Neural cell (in vitro differentiated cells): Measurements from ENCODE around the gene CPNE6. TPM values are rescaled to one million over a fixed set of nuclear protein-coding genes. Genes with fewer than 3 reads are reported as not detected.

Source experiments
- H2AFZ ChIP-seq: fragments of 200-600, 300-800 bp; sonication (generic), shearing (Covaris generic); 2 replicates; pipeline ENCODE4 v1.6.0; 2014; ENCODE audit warnings: low read depth, mild to moderate bottlenecking, antibody characterized with exemption, low read length, moderate library complexity
- H3F3A ChIP-seq: fragments of 200-600 bp; shearing (Covaris generic); 2 replicates; pipeline ENCODE4 v1.6.1; 2016; ENCODE audit warnings: mild to moderate bottlenecking, moderate library complexity, mixed read lengths, antibody characterized with exemption, low read length; ENCODE audit not compliant: insufficient read depth, poor library complexity, severe bottlenecking
- H3K27ac ChIP-seq: fragments of 200-600, 300-800 bp; sonication (generic), shearing (Covaris generic); 2 replicates; pipeline ENCODE4 v1.5.1; 2014; ENCODE audit warnings: mild to moderate bottlenecking, low read length, moderate library complexity
- H3K27me3 ChIP-seq: fragments of 300-800, 200-600 bp; sonication (generic), shearing (Covaris generic); 2 replicates; pipeline ENCODE4 v1.6.0; 2014; ENCODE audit warnings: mild to moderate bottlenecking, low read depth, low read length, moderate library complexity; ENCODE audit not compliant: insufficient read depth
- H3K36me3 ChIP-seq: fragments of 300-800, 200-600 bp; sonication (generic), shearing (Covaris generic); 2 replicates; pipeline ENCODE4 v1.5.1; 2014; ENCODE audit warnings: mild to moderate bottlenecking, antibody characterized with exemption, low read length, moderate library complexity; ENCODE audit not compliant: insufficient read depth
- H3K4me2 ChIP-seq: fragments of 300-800, 200-600 bp; sonication (generic), shearing (Covaris generic); 2 replicates; pipeline ENCODE4 v1.6.0; 2014; ENCODE audit warnings: mild to moderate bottlenecking, low read length
- H3K4me3 ChIP-seq: fragments of 300-800, 200-600 bp; sonication (generic), shearing (Covaris generic); 2 replicates; pipeline ENCODE4 v1.5.1; 2014; ENCODE audit warnings: mild to moderate bottlenecking, low read length, moderate library complexity
- H3K79me2 ChIP-seq: fragments of 200-600 bp; shearing (Covaris generic); replicated peaks from 2 replicates; pipeline ENCODE4 v1.6.0; 2014; ENCODE audit warnings: mild to moderate bottlenecking, low read length, moderate library complexity; ENCODE audit not compliant: insufficient read depth
- H3K9ac ChIP-seq: fragments of 300-800, 200-600 bp; sonication (generic), shearing (Covaris generic); 2 replicates; pipeline ENCODE4 v1.6.1; 2016; ENCODE audit warnings: mild to moderate bottlenecking, low read length, mixed read lengths
- H3K9me2 ChIP-seq: fragments of 200-600 bp; shearing (Covaris generic); 2 replicates; pipeline ENCODE4 v1.6.1; 2016; ENCODE audit warnings: mild to moderate bottlenecking, low read length, mixed read lengths; ENCODE audit not compliant: insufficient read depth
- H3K9me3 ChIP-seq: fragments of 200-600, 300-800 bp; sonication (generic), shearing (Covaris generic); 2 replicates; pipeline ENCODE4 v1.6.1; 2016; ENCODE audit warnings: mild to moderate bottlenecking, mixed run types, low read length, moderate library complexity, mixed read lengths
- H4K20me1 ChIP-seq: fragments of 200-600 bp; shearing (Covaris generic); 2 replicates; pipeline ENCODE4 v1.6.1; 2016; ENCODE audit warnings: mild to moderate bottlenecking, mixed run types; ENCODE audit not compliant: insufficient read depth
- CTCF ChIP-seq: fragments of 450-650 bp; IDR thresholded peaks from 2 replicates; pipeline ENCODE4 v1.5.1; 2014; ENCODE audit warnings: antibody characterized with exemption, mild to moderate bottlenecking, moderate library complexity; ENCODE audit not compliant: poor library complexity, severe bottlenecking
- EP300 ChIP-seq: fragments of 450-650 bp; conservative IDR thresholded peaks from 2 replicates; pipeline ENCODE4 v1.6.1; 2014; ENCODE audit warnings: antibody characterized with exemption, mild to moderate bottlenecking, moderate library complexity; ENCODE audit not compliant: poor library complexity, severe bottlenecking
- EZH2 ChIP-seq: fragments of 200-600, 300-800 bp; shearing (Covaris generic), sonication (generic); IDR thresholded peaks from 2 replicates; pipeline ENCODE4 v1.6.1; 2014; ENCODE audit warnings: antibody characterized with exemption, low read length, borderline replicate concordance, mild to moderate bottlenecking; ENCODE audit not compliant: insufficient read depth, poor library complexity, severe bottlenecking
- MXI1 ChIP-seq: fragments of 450-650 bp; conservative IDR thresholded peaks from 2 replicates; pipeline ENCODE4 v1.6.1; 2014; ENCODE audit warnings: antibody characterized with exemption, mild to moderate bottlenecking; ENCODE audit not compliant: poor library complexity, severe bottlenecking
- POLR2AphosphoS5 ChIP-seq: IDR thresholded peaks from 2 replicates; pipeline ENCODE4 v1.6.1; 2012
- RAD21 ChIP-seq: fragments of 450-650 bp; conservative IDR thresholded peaks from 2 replicates; pipeline ENCODE4 v1.6.1; 2014; ENCODE audit warnings: antibody characterized with exemption, mild to moderate bottlenecking, moderate library complexity
- REST ChIP-seq: IDR thresholded peaks from 2 replicates; pipeline ENCODE4 v1.6.1; 2012; ENCODE audit warnings: borderline replicate concordance
- SMC3 ChIP-seq: fragments of 450-650 bp; conservative IDR thresholded peaks from 2 replicates; pipeline ENCODE4 v1.6.1; 2014; ENCODE audit warnings: antibody characterized with exemption, mild to moderate bottlenecking, moderate library complexity; ENCODE audit not compliant: poor library complexity
- TAF1 ChIP-seq: IDR thresholded peaks from 2 replicates; pipeline ENCODE4 v1.6.1; 2012; ENCODE audit warnings: low read depth
- polyA plus RNA-seq: library from polyadenylated mRNA; depleted of rRNA; stranded (reverse); fragments of >200 nt; gene quantifications from 2 replicates; pipeline ENCODE4 v1.2.3, GENCODE V29; 2014

Gene CPNE6
- polyA plus RNA-seq, 1 donor from 2014 or later: 4.1 TPM

- TF ChIP-seq EZH2 (no peak), REST (no peak), SMC3 (no peak), POLR2AphosphoS5 (no peak), TAF1 (no peak), EP300 (no peak), RAD21 (no peak), MXI1 (no peak), CTCF (no peak)
- Histone ChIP-seq H2AFZ (no peak overlapping the region), H3K4me3 (no peak overlapping the region), H3K9me2 (no peaks in the 10 kb centered on the region), H3K9me3 (no peaks in the 10 kb centered on the region), H3K27ac (no peak overlapping the region), H4K20me1 (no peaks in the 10 kb centered on the region), H3K4me2 (no peak overlapping the region), H3K27me3 (no peaks in the 10 kb centered on the region), H3K79me2 (no peaks in the 10 kb centered on the region), H3K36me3 (no peaks in the 10 kb centered on the region), H3F3A (no peaks in the 10 kb centered on the region), H3K9ac (no peak overlapping the region)
Observed at GRCh38 chr14:24086193-24086955, 15.0 kb downstream of the CPNE6 start.

GRCh38 chr14:24087004-24087403 is 15.6 kb downstream of the CPNE6 start:
- no peaks in the 10 kb centered on the region for H3K9me3 ChIP-seq
- no peak overlapping the region for H3K9ac ChIP-seq
- no peak overlapping the region for H3K27ac ChIP-seq
- H2AFZ ChIP-seq: no peak overlapping the region
- H3K4me2 ChIP-seq: no peak overlapping the region
- no peaks in the 10 kb centered on the region for H4K20me1 ChIP-seq
- H3K27me3 ChIP-seq: no peaks in the 10 kb centered on the region
- H3K36me3 ChIP-seq: no peaks in the 10 kb centered on the region
- H3K4me3 ChIP-seq: no peak overlapping the region
- TF ChIP-seq REST: no peak
- TF ChIP-seq EZH2: no peak
- no peak for TF ChIP-seq EP300
- TF ChIP-seq SMC3: no peak
- TF ChIP-seq CTCF: no peak
- TF ChIP-seq RAD21: no peak
- TF ChIP-seq TAF1: no peak
- TF ChIP-seq POLR2AphosphoS5: no peak
- no peak for TF ChIP-seq MXI1
- H3K79me2 ChIP-seq: no peaks in the 10 kb centered on the region
- H3F3A ChIP-seq: no peaks in the 10 kb centered on the region
- no peaks in the 10 kb centered on the region for H3K9me2 ChIP-seq
